Uterus (tissue), 4 donors: ENCODE measurements around the gene UGT1A6. TPM values are rescaled to one million over a fixed set of nuclear protein-coding genes. Genes with fewer than 3 reads are reported as not detected.

ENCODE experiments used
- DNase-seq, 2 donors: peaks; one replicate each; pipeline ENCODE4 v3.0.0-alpha.2; 2019 to 2020
- H3K27ac ChIP-seq, 2 donors: fragments of 200-600 bp; sonication (generic); 1 replicate in 1 of 2; 2 replicates in 1 of 2; pipeline ENCODE4 v1.5.1; 2016 to 2018
- H3K27me3 ChIP-seq, 2 donors: fragments of 200-600 bp; sonication (generic); one replicate each; pipeline ENCODE4 v1.5.1; 2018 to 2019; ENCODE audit warnings: control low read depth in 1 of 2
- H3K36me3 ChIP-seq, 2 donors: fragments of 200-600 bp; sonication (generic); one replicate each; pipeline ENCODE4 v1.5.1; 2019; ENCODE audit warnings: control low read depth in 1 of 2
- H3K4me1 ChIP-seq, 2 donors: fragments of 200-600 bp; sonication (generic); one replicate each; pipeline ENCODE4 v1.5.1; 2018 to 2019; ENCODE audit warnings: control low read depth in 1 of 2
- H3K4me3 ChIP-seq, 2 donors: fragments of 200-600 bp; sonication (generic); 1 replicate in 1 of 2; 2 replicates in 1 of 2; pipeline ENCODE4 v1.5.1; 2018 to 2019; ENCODE audit warnings: mild to moderate bottlenecking in 1 of 2
- H3K9me3 ChIP-seq, 2 donors: fragments of 200-600 bp; sonication (generic); one replicate each; pipeline ENCODE4 v1.5.1; 2019; ENCODE audit warnings: control low read depth in 1 of 2
- CTCF ChIP-seq, 4 experiments: fragments of 200-600 bp in 2 of 4; fragments of 450-650 bp in 2 of 4; sonication (generic) in 2 of 4; IDR thresholded peaks; one replicate each; pipeline ENCODE4 v1.5.1; 2016 to 2019; ENCODE audit warnings: antibody characterized with exemption in 4 of 4, mild to moderate bottlenecking in 2 of 4, moderate library complexity in 1 of 4
- POLR2A ChIP-seq, 2 donors: fragments of 450-650 bp; IDR thresholded peaks; one replicate each; pipeline ENCODE4 v1.6.1; 2016; ENCODE audit warnings: antibody characterized with exemption in 2 of 2, mild to moderate bottlenecking in 1 of 2, moderate library complexity in 1 of 2
- intact Hi-C: fragments of 100-400 bp; cut with DNase I; formaldehyde crosslinking; loops from one replicate; pipeline ENCODE4 v1.15.1; 2023; ENCODE audit warnings: low total_unique reads
- total RNA-seq, 4 donors: library from RNA; depleted of rRNA in 3 of 4; stranded (reverse); fragments of >200 nt in 3 of 4; gene quantifications; one replicate each; pipeline versions ENCODE4 v1.1.0 to v1.2.4, GENCODE V29; 2014 to 2023
- donor health status: DM: yes; HTN: yes; CAD: no.

Gene UGT1A6
- total RNA-seq, 4 donors from 2014 or later, result not detected

DNA sequence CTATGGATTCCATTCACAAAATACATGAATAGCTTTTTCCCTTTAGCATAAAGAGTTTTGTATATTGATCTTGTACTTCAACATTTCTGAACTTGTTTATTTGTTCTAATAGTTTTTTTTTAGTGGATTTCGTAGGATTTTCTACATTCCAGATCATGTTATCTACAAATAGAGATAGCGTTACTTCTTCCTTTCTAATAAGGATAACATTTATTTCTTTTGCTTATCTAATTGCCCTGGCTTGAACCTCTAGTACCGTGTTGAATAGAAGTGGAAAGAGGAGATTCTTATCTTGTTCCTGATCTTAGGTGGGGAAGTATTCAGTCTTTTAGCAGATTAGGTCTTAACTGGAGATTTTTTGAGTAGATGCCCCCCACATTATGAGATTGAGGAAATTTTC, 9.5 kb downstream of the UGT1A6 start:
- no peaks in the 10 kb centered on the region for H3K36me3 ChIP-seq
- intact Hi-C loops, result no loop called here
- no peak overlapping the region for H3K4me3 ChIP-seq
- H3K9me3 ChIP-seq, result no peaks in the 10 kb centered on the region
- H3K4me1 ChIP-seq, result no peaks in the 10 kb centered on the region
- DNase-seq, result no peak
- no peaks in the 10 kb centered on the region for H3K27me3 ChIP-seq
- no peak for TF ChIP-seq CTCF (IDR thresholded peaks at IDR 0.05)
- H3K27ac ChIP-seq, result no peak overlapping the region

GRCh38 chr2:233705911-233706506, 13.3 kb downstream of the UGT1A6 start:
- no peak for DNase-seq
- Histone ChIP-seq H3K27me3 (no peaks in the 10 kb centered on the region), H3K27ac (no peak overlapping the region), H3K4me3 (no peak overlapping the region), H3K36me3 (no peaks in the 10 kb centered on the region), H3K9me3 (no peaks in the 10 kb centered on the region), H3K4me1 (no peaks in the 10 kb centered on the region)
- no peak for TF ChIP-seq POLR2A (IDR thresholded peaks at IDR 0.05)
- no peak for TF ChIP-seq CTCF (IDR thresholded peaks at IDR 0.05)
- intact Hi-C loops, result no loop called here

GRCh38 chr2:233706720-233707119, 14.0 kb downstream of the UGT1A6 start:
- intact Hi-C loops, result no loop called here
- no peaks in the 10 kb centered on the region for H3K36me3 ChIP-seq
- DNase-seq, result no peak
- no peaks in the 10 kb centered on the region for H3K9me3 ChIP-seq
- H3K4me3 ChIP-seq, result no peak overlapping the region
- H3K27ac ChIP-seq, result no peak overlapping the region
- no peak for TF ChIP-seq POLR2A (IDR thresholded peaks at IDR 0.05)
- no peak for TF ChIP-seq CTCF (IDR thresholded peaks at IDR 0.05)
- no peaks in the 10 kb centered on the region for H3K27me3 ChIP-seq
- H3K4me1 ChIP-seq, result no peaks in the 10 kb centered on the region

DNA sequence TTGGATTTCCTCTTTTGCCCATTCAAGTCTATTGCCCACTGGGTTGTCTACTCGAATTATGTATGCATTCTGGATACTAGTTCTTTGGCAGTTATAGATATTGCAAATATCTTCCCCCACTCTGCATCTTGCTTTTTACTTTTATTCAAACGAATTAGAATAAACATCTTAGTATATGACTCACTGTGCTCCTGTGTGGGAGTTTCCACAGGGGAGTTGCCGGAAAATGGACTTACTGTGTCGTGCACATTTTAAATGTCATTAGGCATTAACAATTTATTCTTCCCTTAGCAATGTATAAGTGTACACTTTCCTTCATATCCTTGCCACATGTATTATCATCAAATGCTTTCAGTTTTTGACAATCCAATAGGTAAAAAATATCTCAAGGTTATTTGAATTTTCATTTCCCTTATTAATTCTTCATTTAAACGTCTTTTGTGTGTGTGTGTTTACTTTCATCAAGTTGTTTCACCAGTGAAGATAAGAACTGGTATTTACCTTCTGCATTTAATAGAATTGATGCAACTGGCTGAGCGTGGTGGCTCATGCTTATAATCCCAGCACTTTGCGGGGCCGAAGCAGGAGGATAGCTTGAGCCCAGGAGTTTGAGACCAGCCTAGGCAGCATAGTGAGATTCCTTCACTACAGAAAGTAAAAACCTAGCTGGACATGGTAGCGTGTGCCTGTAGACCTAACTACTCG, 15.4 kb downstream of the UGT1A6 start:
- intact Hi-C loops, result no loop called here

More for the DNA sequence above, 15.4 kb downstream of the UGT1A6 start:
- no peak for DNase-seq
- H3K4me3 ChIP-seq, result no peak overlapping the region
- H3K27ac ChIP-seq, result no peak overlapping the region
- no peaks in the 10 kb centered on the region for H3K9me3 ChIP-seq
- H3K27me3 ChIP-seq, result no peaks in the 10 kb centered on the region
- H3K4me1 ChIP-seq, result no peaks in the 10 kb centered on the region
- TF ChIP-seq CTCF (IDR thresholded peaks at IDR 0.05) (no peak), POLR2A (IDR thresholded peaks at IDR 0.05) (no peak)
- H3K36me3 ChIP-seq, result no peaks in the 10 kb centered on the region
